ENCODE data around the gene TBC1D22A.
"Not testable (repeated sequence)": the region's sequence is repeated elsewhere in the genome, so short reads cannot be mapped to it uniquely, and the experiment has no call there.

TBC1D22A gene

GRCh38 chr22:46730568-46731245 is 31.7 kb upstream of the TBC1D22A start:
- H3K27ac ChIP-seq: no peak overlapping the region
- no peak overlapping the region for H3K4me3 ChIP-seq
- no peaks in the 10 kb centered on the region for H3K9me3 ChIP-seq
- H3K27me3 ChIP-seq: no peaks in the 10 kb centered on the region
- intact Hi-C loops (cut with DNase I; ENCODE audit: low total_unique reads): no loop called here
- TF ChIP-seq CTCF (IDR thresholded peaks at IDR 0.05): no peak
- DNase-seq: no peak
- H3K4me1 ChIP-seq: peaks cover 0 to 46% (median 18%) of the 10 kb centered on the region in 4 donors
- H3K36me3 ChIP-seq: peaks cover 0 to 11% (median 6%) of the 10 kb centered on the region in 3 donors

GRCh38 chr22:46731246-46732040 is 31.0 kb upstream of the TBC1D22A start:
- peaks cover 0 to 54% (median 25%) of the 10 kb centered on the region in 4 donors for H3K4me1 ChIP-seq
- H3K4me3 ChIP-seq: no peak overlapping the region
- intact Hi-C loops (cut with DNase I; ENCODE audit: low total_unique reads): no loop called here
- H3K9me3 ChIP-seq: no peaks in the 10 kb centered on the region
- DNase-seq: no peak
- H3K27me3 ChIP-seq: no peaks in the 10 kb centered on the region
- TF ChIP-seq CTCF (IDR thresholded peaks at IDR 0.05): no peak
- no peak overlapping the region for H3K27ac ChIP-seq
- H3K36me3 ChIP-seq: peaks cover 0 to 11% (median 6%) of the 10 kb centered on the region in 3 donors

GRCh38 chr22:46732041-46732379 is 30.4 kb upstream of the TBC1D22A start:
- H3K36me3 ChIP-seq: peaks cover 0 to 11% (median 6%) of the 10 kb centered on the region in 3 donors
- no peaks in the 10 kb centered on the region for H3K9me3 ChIP-seq
- no peaks in the 10 kb centered on the region for H3K27me3 ChIP-seq
- no peak for TF ChIP-seq CTCF (IDR thresholded peaks at IDR 0.05)
- H3K4me3 ChIP-seq: no peak overlapping the region
- intact Hi-C loops (cut with DNase I; ENCODE audit: low total_unique reads): no loop called here
- no peak overlapping the region for H3K27ac ChIP-seq
- no peak for DNase-seq
- peaks cover 0 to 59% (median 31%) of the 10 kb centered on the region in 4 donors for H3K4me1 ChIP-seq

- intact Hi-C loops (cut with DNase I; ENCODE audit: low total_unique reads): no loop called here
- TF ChIP-seq CTCF (IDR thresholded peaks at IDR 0.05): no peak
- Histone ChIP-seq H3K27me3 (no peaks in the 10 kb centered on the region), H3K9me3 (no peaks in the 10 kb centered on the region), H3K36me3 (peaks cover 0 to 11% (median 6%) of the 10 kb centered on the region in 3 donors), H3K4me1 (peaks cover 0 to 64% (median 33%) of the 10 kb centered on the region in 4 donors), H3K4me3 (no peak overlapping the region), H3K27ac (no peak overlapping the region)
- no peak for DNase-seq
These were observed 29.9 kb upstream of the TBC1D22A start for GRCh38 chr22:46732513-46732912.

- H3K36me3 ChIP-seq: peaks cover 0 to 11% (median 0%) of the 10 kb centered on the region in 3 donors
- H3K27ac ChIP-seq; DNase-seq; H3K9me3 ChIP-seq; H3K4me3 ChIP-seq; H3K27me3 ChIP-seq; intact Hi-C loops (cut with DNase I; ENCODE audit: low total_unique reads): not testable (repeated sequence)
- peaks cover under 1 to 65% (median 40%) of the 10 kb centered on the region in 4 donors for H3K4me1 ChIP-seq
These were observed 28.2 kb upstream of the TBC1D22A start for GRCh38 chr22:46734213-46734722.
